KMS-11 (cell line): Measurements from ENCODE around the gene CSMD2.

Experiments used
- H2AFZ ChIP-seq: fragments of 200-600 bp; sonication (generic); 2 replicates; pipeline ENCODE4 v1.6.1; 2016; ENCODE audit warnings: antibody characterized with exemption, mixed run types, low read depth
- H3K27ac ChIP-seq: fragments of 200-600 bp; sonication (generic); 2 replicates; pipeline ENCODE4 v1.6.1; 2016; ENCODE audit warnings: mild to moderate bottlenecking, mixed run types
- H3K27me3 ChIP-seq: fragments of 200-600 bp; sonication (generic); 2 replicates; pipeline ENCODE4 v1.6.1; 2017; ENCODE audit warnings: mild to moderate bottlenecking, low read depth, mixed run types, moderate library complexity; ENCODE audit not compliant: insufficient read depth
- H3K36me3 ChIP-seq: fragments of 200-600 bp; sonication (generic); 2 replicates; pipeline ENCODE4 v1.6.1; 2017; ENCODE audit warnings: mild to moderate bottlenecking, mixed run types; ENCODE audit not compliant: insufficient read depth
- H3K4me1 ChIP-seq: fragments of 200-600 bp; sonication (generic); 2 replicates; pipeline ENCODE4 v1.6.1; 2016; ENCODE audit warnings: mild to moderate bottlenecking, low read depth, mixed run types; ENCODE audit not compliant: poor library complexity, severe bottlenecking
- H3K4me2 ChIP-seq: fragments of 200-600 bp; sonication (generic); 2 replicates; pipeline ENCODE4 v1.7.0; 2016; ENCODE audit warnings: mild to moderate bottlenecking, mixed run types
- H3K4me3 ChIP-seq: fragments of 200-600 bp; sonication (generic); IDR thresholded peaks from 2 replicates; pipeline ENCODE4 v1.6.1; 2017; ENCODE audit warnings: low read depth, low read length, mixed read lengths; ENCODE audit not compliant: insufficient read depth
- H3K79me2 ChIP-seq: fragments of 200-600 bp; sonication (generic); 2 replicates; pipeline ENCODE4 v1.6.1; 2016; ENCODE audit warnings: low read depth, mixed run types; ENCODE audit not compliant: insufficient read depth
- H3K9ac ChIP-seq: fragments of 200-600 bp; sonication (generic); 2 replicates; pipeline ENCODE4 v1.6.1; 2016; ENCODE audit warnings: mild to moderate bottlenecking, mixed run types
- H4K20me1 ChIP-seq: fragments of 200-600 bp; sonication (generic); 2 replicates; pipeline ENCODE4 v1.6.1; 2016; ENCODE audit warnings: mild to moderate bottlenecking, mixed run types; ENCODE audit not compliant: insufficient read depth
- TF ChIP-seq, protein P1 (sequence below): fragments of 200-600 bp; sonication (generic); conservative IDR thresholded peaks from 2 replicates; pipeline ENCODE4 v1.6.1; 2017; ENCODE audit warnings: low read depth, mild to moderate bottlenecking, antibody characterized with exemption, low read length, moderate library complexity, mixed read lengths

CSMD2 gene

DNA sequence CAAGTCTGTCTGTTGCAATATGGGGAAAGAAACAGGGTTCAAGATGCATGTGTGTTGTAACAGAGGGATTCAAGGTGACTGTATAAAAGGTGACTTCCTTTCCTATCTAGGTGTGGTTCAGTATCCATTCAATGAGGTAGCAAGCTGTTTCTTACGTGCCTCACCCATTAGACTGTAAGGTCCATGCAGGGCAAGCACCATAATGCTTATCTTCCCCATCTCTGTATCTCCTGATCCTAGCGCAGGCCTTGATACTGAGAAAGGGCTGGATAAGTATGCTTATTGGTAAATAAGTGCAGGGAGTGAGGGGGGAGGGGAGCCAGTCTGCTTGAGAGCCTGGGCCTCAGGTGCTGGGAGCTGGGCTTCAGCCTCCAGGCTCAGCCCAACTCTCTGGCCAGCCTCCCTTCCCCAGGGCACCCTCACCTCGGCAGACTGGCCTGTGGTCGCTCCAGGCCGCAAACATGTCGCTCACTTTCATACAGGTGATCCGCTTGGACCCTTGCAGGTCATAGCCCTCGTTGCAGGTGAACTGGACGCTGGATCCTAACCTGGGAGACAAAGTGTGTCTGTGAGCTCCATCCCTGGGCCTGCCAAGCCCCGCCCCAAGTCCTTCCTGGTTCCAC lies 345.6 kb downstream of the CSMD2 start:
- Histone ChIP-seq H3K27ac (no peak overlapping the region), H4K20me1 (no peaks in the 10 kb centered on the region), H3K27me3 (no peaks in the 10 kb centered on the region; the same call in 1 of the 2 replicates), H3K4me1 (no peaks in the 10 kb centered on the region), H3K36me3 (no peaks in the 10 kb centered on the region), H3K9ac (no peak overlapping the region), H3K79me2 (no peaks in the 10 kb centered on the region), H3K4me3 (no peak overlapping the region), H2AFZ (no peak overlapping the region), H3K4me2 (no peak overlapping the region)
- TF ChIP-seq, protein P1, sequence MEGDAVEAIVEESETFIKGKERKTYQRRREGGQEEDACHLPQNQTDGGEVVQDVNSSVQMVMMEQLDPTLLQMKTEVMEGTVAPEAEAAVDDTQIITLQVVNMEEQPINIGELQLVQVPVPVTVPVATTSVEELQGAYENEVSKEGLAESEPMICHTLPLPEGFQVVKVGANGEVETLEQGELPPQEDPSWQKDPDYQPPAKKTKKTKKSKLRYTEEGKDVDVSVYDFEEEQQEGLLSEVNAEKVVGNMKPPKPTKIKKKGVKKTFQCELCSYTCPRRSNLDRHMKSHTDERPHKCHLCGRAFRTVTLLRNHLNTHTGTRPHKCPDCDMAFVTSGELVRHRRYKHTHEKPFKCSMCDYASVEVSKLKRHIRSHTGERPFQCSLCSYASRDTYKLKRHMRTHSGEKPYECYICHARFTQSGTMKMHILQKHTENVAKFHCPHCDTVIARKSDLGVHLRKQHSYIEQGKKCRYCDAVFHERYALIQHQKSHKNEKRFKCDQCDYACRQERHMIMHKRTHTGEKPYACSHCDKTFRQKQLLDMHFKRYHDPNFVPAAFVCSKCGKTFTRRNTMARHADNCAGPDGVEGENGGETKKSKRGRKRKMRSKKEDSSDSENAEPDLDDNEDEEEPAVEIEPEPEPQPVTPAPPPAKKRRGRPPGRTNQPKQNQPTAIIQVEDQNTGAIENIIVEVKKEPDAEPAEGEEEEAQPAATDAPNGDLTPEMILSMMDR = no peak

DNA sequence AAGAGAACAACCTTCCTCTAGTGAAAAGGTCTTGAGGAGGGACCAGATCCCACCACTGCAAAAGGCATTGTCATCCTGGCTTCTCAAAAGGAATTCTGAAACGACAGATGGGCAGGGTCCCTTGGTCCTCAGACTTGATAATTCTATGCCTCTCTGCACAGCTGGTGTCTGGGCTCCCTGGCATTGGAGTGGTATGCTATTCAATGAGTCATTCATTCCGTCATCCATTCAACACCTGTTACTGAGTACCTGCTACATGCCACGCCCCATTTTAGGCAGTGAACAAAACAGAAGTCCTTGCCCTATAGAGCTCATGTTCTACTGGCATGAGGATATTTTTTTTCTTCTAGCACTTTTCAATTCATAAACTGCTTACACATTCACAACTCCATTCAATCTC lies 347.0 kb downstream of the CSMD2 start:
- no peaks in the 10 kb centered on the region for H3K36me3 ChIP-seq
- no peak overlapping the region for H3K4me2 ChIP-seq
- H2AFZ ChIP-seq = no peak overlapping the region
- H4K20me1 ChIP-seq = no peaks in the 10 kb centered on the region
- TF ChIP-seq, protein P1 = no peak
- no peaks in the 10 kb centered on the region; the same call in 1 of the 2 replicates for H3K27me3 ChIP-seq
- H3K27ac ChIP-seq = no peak overlapping the region
- no peaks in the 10 kb centered on the region for H3K79me2 ChIP-seq
- H3K4me3 ChIP-seq = no peak overlapping the region
- no peaks in the 10 kb centered on the region for H3K4me1 ChIP-seq
- no peak overlapping the region for H3K9ac ChIP-seq

GRCh38 chr1:33815061-33815460 lies 350.0 kb downstream of the CSMD2 start:
- no peak overlapping the region for H3K9ac ChIP-seq
- no peaks in the 10 kb centered on the region for H3K79me2 ChIP-seq
- no peak overlapping the region for H2AFZ ChIP-seq
- no peaks in the 10 kb centered on the region for H3K36me3 ChIP-seq
- no peaks in the 10 kb centered on the region for H4K20me1 ChIP-seq
- no peak overlapping the region for H3K4me3 ChIP-seq
- H3K4me2 ChIP-seq = no peak overlapping the region
- no peak overlapping the region for H3K27ac ChIP-seq
- no peaks in the 10 kb centered on the region for H3K27me3 ChIP-seq
- TF ChIP-seq, protein P1 = no peak
- no peaks in the 10 kb centered on the region for H3K4me1 ChIP-seq

GRCh38 chr1:33814166-33814565 lies 350.9 kb downstream of the CSMD2 start:
- no peak overlapping the region for H3K27ac ChIP-seq

More at GRCh38 chr1:33814166-33814565, 350.9 kb downstream of the CSMD2 start:
- Histone ChIP-seq H3K36me3 (no peaks in the 10 kb centered on the region), H3K27me3 (no peaks in the 10 kb centered on the region), H3K79me2 (no peaks in the 10 kb centered on the region), H3K4me3 (no peak overlapping the region), H2AFZ (no peak overlapping the region), H3K4me2 (no peak overlapping the region), H3K4me1 (no peaks in the 10 kb centered on the region), H4K20me1 (no peaks in the 10 kb centered on the region), H3K9ac (no peak overlapping the region)
- TF ChIP-seq, protein P1 = no peak
